Endometrium (tissue), 2 donors: ENCODE measurements around the gene CTBS.
"Not testable (repeated sequence)": the region's sequence is repeated elsewhere in the genome, so short reads cannot be mapped to it uniquely, and the experiment has no call there.

Source experiments
- FAIRE-seq: peaks from 2 replicates; lab custom pipeline; 2012; peaks lifted over from hg19 to GRCh38; lab: Jason Lieb, UNC
- donor health status: control.
- donor health status: control.

The CTBS gene

DNA sequence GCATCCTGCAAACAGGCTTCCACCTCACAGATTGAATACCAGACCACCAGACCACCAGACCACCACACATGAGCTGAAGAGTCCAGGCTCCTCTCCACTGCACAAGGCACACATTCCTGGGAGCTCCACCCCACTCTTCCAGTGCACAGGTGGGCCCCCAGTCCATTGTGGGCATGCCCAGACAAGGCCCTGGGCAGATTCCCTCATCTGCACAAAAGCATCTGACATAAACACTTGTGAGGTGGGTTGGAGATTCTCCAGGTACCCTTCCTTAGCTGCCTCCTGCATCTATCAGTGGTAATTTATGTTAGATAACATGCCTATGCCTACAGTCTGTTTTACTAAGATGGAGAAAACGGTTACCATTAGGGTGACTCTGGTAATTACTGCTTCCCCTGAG is 11.6 kb upstream of the CTBS start:
- FAIRE-seq, result no peak

DNA sequence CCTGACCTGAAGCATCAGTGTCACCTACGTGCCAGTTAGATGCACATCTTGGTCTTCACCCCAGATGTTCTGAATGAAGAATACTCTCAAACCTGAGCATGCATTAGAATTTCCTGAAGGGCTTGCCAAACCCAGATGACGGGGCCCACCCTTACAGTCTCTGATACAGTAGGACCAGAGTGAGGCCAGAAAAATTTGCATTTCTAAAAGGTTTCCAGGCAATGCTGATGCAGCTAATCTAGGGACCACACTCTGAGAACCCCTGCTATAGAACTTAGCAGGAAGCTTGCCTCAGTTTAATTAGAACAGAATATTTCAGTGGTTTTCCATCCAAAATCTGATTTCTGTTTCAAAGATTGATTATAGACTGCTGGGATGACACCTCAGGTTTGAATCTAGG is 9.9 kb upstream of the CTBS start:
- FAIRE-seq, result no peak

DNA sequence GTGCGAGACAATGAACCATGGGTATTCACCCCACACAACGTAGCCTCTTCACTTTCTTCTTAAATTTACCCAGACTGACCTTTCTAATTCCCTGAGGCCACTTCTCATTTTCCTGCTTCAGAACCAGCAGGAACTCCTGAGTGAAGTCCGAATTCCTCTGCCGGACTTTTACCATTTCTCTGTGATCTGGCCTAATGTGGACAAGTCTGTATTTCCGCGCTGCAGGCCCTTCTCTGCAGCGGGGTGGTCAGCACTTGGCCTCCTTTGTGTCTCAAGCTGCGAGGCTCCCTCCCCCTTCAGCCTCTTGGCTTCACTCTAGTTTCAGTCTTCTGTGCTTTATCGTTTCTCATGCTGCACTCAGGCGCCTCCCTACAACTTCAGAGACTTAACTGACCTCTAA is 9.4 kb upstream of the CTBS start:
- no peak for FAIRE-seq

DNA sequence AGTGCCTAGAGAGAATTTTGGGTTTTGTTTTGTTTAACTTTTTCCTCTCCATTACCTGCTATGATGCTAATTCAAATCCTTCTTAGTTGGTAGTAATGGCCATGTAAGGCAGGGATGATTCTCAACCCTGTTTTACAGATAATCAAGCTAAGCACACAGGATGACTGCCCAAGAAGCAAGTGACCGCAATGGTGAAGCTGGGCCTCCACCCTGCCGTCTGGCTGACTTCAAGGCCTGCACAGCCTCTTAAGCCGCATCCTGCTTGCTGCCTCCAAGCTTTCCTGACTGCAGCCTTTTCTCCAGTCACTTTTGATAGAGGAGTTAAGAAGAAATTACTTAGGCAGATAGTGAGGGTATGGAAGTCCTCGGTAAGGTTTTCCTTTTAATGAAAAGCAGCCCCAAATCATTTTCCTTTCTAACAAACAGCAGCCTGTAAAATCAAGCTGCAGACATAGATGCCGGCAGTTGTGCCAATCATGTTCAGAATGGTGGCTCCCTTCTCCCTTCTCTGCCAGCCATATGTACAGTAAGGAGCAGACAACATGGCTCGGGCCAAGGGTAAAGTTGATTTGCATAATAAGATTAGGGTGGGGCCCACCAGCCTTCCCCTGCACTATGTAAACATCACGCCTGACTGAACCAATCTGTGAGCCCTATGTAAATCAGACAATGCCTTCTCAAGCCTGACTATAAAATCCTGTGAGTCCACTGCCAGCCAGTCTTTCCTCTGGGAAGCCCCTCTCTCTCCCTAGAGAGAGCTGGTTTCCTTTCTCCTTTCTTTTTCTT is 8.8 kb upstream of the CTBS start:
- FAIRE-seq, result no peak

DNA sequence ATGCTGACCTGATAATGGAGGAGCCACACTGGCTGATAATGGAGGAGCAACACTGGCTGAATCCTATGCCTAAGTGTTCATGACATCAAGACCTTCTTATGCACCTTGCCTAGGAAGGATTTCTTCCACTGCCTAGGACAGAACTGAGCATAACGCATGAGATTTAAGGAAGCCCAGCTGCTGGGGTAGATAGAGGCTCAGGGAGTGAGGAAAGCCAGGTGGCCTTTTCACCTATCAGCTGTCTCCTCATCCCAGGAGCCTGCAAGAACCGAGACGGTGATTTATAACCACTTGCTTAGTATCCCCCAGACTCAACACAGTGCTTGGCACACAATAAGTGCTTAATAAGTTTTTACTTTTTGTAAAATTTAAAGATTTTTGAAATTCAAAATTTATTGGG is 7.4 kb upstream of the CTBS start:
- no peak for FAIRE-seq

DNA sequence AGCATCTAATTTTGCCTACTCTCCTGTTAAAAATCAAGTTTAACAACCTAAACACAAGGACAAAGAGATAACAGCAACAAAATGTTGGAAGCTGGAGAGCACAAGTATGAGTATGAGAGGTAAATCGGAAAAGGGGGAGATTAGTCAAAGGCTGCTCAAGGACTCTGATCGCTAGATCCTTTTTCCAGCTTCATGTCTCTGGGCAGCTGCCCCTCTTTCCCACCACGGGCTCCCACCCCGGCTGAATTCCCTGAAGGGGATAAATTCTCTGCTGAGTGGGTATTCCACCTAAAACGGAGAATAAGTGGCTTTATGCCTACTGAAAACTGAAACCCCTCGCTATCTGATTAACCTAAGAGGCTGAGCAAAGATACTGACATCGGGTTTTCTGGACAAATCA is 696 bp upstream of the CTBS start:
- no peak for FAIRE-seq

DNA sequence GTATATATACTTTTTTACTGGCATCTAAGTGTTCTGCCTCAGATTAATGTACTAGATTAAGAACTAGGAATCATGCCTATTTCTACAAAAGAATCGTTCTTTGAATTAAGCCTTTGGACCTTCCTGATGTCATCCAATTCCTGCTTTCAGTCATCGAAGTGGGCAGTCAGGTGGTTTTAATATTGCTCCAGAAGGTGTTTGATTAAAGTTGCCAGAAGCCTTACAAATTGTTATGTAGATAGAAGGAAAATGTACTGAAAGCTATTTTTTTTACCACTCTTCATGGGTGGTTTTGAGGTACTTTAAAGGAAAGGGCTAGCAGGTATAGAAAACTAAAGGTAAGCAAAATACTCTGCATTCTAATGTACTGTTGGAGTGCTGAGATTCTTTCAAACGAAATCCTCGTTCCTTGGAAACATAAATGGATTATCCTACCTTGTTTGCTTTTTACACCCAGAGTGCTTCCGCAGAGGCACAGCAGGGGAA is 716 bp downstream of the CTBS start:
- FAIRE-seq, result no peak

DNA sequence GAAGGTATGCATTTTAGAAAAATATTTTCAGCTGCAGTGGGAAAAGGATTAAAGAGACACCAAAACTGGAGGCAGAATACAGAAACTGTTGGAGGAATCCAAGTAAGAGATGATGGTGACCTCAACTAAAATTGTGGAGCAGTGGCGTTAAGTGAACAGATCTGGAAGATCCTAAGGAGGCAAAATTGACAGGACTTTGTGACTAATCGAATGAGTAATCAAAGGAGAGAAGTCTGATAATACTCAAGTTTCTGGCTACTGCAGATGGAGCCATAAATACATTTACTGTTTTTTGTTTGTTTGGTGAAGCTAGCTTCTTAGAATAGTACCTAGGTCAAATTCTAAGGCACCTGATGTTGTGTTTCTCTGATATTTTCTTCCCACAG is 3.1 kb downstream of the CTBS start:
- no peak for FAIRE-seq

DNA sequence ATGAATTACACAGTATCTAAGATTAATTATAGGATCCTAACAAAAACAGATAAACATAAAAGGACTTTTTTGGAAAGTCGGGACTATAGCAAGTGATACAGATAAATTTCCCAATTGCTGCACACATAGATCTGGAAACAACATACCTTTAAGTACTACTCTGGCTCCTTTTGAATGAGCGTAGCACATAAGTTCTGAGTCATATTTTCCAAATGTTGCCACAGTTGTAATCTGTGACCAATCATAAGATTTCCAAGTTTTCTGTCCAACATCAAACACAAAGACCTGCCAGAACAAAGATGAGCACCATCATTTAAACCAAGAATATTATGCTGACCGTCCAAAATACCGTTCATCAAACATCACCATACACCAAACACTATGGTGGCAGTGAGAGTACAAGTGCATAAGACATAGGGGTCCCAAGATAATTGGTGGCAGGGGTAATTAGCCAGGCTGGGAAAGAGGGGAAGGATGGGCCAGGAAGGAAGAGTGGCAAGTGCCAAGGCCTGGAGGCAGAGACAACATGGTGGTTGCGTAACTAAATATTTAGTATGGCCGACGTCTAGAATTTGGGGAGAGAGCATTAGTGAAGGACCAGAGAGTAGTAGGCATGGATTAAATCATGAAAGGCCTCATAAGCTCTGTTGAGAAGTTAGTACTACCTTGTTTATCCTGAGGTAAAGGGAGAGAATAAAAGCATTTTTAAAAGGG is 3.6 kb downstream of the CTBS start:
- no peak for FAIRE-seq

DNA sequence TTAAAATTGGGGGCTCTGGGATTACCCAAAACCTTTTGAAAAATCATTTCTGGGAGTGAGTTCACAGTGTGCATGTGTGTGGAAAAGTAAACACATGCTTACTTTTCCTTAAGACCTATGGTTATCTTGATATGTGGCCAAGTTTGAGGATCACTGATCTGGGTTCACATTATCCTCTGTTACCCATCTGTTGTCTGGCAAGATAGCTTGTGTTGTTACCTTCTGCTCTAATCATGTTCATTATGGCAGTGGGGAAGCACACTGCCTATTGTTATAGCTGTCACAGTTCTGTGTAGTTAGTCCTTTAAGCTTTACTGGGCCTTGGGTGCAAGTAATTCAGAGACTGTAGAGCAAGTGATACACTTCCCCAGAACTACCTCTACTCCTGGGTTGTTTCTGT is 5.0 kb downstream of the CTBS start:
- FAIRE-seq, result no peak

DNA sequence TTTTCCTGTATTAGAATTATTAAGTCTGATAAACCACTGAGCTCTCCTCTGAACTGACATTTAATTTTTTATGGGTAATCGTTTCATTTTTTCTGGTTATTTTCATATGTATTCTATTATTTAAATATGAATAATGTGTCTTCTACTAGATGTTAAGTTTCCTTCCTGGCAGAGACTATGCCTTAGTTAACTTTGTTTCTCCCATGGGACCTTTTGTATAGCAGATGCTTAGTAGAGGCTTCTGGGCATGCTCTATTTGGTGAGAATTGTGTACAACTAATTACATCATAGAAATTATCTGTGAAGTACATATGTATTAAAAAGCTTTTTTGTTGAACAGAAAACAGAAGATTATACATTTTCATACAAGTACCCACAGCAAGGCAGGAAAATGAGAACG is 23.4 kb downstream of the CTBS start:
- no peak for FAIRE-seq

DNA sequence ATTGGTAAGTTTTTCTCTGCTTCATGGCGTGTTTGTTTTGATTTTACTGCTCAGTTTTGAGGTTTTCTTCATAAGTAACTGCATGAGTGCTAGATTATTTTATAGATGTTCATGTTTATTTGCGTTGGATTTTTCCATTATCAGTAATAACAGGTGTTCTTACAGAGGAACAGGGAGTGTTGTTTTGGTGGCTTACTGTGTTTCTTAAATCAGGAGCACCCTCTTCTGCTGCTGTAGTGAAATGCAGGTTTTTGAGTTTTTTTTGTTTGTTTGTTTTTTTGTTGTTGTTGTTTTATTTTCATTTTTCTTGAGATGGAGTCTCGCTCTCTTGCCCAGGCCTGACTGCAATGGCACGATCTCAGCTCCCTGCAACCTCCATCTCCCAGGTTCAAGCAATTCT is 32.6 kb downstream of the CTBS start:
- peak; percentile 63 for FAIRE-seq

DNA sequence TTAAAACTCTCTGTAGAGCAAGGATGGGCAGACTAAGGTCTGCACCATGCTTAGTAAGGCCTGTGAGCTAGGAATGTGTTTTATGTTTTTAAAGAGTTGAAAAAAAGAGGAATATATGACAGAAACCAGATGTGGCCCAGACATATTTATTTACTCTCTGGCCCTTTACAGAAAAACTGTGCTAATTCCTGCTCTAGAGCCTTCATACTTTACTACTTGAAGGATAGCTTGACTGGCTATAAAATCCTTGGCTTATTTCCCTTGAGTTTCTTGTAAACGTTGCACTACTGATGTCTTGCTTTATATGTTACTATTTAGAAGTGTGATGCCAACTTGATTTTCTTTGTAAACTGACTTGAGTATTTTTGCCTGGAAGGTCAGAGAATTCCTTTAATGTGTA is 33.5 kb downstream of the CTBS start:
- peak; percentile 98 for FAIRE-seq

DNA sequence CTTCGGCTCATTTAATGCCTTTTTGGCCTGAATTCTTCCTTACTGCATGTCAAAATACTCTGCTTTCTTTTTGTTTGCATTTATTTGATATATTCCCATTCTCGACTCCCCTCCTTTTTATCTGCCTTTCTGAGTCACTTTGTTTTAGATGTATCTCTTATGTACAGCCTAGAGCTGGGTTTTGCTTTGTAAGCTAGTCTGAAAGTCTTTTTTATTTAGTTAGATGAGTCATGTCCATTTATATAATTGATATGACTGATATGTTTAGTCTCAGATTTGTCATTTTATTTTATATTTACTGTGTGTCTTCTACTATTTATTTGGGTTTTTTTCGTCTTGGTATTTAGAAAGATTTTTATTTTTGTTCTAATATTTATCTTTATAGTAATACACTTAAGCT is 34.3 kb downstream of the CTBS start:
- no peak for FAIRE-seq

DNA sequence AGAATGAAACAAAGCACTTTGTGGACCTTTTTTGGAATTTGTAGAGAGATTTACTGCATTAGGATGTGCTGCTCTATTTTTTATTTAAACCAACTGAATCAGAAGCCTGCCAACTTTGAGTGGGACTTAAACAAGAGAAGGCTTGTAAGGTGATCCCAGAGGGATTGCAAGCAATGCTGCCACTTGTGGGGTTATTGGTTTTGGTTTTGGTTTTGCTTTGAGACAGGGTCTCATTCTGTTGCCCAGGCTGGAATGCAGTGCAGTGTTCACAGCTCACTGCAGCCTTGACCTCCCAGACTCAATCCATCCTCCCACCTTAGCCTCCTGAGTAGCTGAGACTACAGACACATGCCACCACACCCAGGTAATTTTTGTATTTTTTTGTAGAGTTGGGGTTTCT is 35.6 kb downstream of the CTBS start:
- FAIRE-seq, result no peak

DNA sequence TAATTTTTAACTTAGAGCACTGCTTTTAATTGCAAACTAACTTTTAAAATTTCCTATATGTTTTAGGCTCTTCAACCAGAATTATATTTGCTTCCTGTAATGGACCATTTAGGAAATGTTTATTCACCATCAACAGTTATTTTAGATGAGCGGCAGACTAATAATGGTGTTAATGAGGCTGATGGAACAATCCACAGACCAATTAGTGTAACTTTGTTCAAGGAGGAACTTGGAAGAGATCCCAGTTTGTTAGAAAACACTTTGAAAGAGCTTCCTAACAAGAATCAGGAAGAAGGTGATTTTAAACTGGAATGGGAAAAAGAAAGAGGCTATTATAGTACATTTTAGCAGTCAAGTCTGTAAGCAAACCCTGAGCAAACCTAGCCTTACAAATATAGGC is 48.5 kb downstream of the CTBS start:
- no peak for FAIRE-seq

DNA sequence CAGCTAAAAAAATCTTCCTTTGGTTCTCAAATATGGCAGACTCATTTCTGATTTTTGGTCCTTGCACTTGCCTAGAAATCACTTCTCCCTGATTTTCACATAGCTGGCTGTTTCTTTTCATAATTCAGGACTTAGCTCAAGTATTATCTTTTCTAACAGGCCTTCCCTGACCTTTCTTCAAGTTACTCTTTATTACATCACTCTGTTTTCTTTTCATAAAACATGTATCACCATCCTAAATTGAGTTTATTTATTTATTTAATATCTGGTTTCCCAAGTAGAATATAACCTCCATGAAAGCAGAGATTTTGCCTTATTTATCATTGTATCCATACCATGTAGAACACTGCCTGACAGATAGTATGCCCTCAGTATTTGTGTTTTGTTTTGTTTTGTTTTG is 49.6 kb downstream of the CTBS start:
- FAIRE-seq, result no peak

DNA sequence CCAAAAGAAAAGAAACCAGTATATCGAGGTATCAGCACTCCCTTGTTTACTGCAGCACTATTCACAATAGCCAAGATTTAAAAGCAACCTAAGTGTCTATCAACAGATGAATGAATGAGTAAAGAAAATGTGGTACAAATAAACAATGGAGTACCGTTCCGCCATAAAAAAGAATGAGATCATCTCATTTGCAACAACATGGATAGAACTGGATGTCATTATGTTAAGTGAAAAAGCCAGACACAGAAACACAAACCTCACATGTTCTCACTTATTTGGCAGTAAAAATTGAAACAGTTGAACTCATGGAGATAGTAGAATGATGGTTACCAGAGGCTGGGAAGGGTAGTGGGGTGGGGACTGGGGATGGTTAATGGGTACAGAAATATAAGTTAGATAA is 63.6 kb downstream of the CTBS start:
- FAIRE-seq, result no peak

DNA sequence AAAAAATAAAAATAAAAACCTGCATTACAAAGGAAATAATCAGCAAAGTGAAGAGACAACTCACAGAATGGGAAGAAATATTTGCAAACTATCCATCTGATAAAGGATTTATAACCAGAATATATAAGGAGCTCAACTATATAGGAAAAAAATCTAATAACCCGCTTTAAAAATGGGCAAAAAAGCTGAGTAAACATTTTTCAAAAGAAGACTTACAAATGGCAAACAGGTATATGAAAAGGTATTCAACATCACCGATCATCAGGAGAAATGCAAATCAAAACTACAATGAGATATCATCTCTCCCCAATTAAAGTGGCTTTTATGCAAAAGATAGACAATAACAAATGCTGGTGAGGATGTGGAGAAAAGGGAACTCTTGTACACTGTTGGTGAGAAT is 64.1 kb downstream of the CTBS start:
- no peak for FAIRE-seq

DNA sequence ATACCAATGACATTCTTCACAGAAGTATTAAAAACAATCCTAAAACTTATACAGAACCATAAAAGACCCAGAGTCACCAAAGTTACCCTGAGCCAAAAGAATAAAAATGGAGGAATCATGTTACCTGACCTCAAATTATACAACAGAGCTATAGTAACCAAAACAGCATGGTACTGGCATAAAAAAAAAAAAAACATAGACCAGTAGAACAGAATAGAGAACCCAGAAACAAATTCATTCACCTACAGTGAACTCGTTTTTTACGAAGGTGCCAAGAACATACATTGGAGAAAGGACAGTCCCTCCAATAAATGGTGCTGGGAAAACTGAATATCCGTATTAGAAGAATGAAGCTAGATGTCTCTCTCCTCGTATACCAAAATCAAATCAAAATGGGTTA is 65.2 kb downstream of the CTBS start:
- no peak for FAIRE-seq

DNA sequence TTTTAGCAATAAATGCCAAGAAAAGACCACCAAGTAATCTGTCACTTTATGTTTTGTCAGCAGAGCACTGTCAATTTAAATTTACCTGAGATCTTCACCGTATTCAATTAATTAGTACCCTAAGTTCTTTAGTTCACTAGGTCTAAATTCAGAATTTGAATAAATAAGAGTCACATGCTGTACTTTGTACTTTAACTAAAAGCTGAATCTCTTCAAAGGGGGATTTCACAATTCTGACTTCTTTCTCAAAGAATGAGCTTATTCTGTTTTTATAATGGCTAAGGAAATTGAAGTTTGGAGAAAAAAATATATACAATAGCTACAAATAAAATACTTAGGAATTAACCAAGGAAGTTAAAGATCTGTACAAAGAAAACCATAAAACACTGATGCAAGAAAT is 65.7 kb downstream of the CTBS start:
- FAIRE-seq, result no peak

DNA sequence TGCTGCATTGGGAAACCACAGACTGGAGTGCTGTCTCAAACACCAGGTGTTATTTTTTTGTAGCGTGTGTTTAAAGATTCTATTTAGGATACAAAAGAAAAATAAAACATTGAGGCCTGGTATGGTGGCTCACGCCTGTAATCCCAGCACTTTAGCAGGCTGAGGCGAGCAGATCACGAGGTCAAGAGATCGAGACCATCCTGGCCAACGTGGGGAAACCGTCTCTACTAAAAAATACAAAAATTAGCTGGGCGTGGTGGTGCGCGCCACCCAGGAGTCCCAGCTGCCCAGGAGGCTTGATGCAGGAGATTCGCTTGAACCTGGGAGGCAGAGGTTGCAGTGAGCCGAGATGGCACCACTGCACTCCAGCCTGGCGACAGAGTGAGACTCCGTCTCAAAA is 66.4 kb downstream of the CTBS start:
- not testable (repeated sequence) for FAIRE-seq

DNA sequence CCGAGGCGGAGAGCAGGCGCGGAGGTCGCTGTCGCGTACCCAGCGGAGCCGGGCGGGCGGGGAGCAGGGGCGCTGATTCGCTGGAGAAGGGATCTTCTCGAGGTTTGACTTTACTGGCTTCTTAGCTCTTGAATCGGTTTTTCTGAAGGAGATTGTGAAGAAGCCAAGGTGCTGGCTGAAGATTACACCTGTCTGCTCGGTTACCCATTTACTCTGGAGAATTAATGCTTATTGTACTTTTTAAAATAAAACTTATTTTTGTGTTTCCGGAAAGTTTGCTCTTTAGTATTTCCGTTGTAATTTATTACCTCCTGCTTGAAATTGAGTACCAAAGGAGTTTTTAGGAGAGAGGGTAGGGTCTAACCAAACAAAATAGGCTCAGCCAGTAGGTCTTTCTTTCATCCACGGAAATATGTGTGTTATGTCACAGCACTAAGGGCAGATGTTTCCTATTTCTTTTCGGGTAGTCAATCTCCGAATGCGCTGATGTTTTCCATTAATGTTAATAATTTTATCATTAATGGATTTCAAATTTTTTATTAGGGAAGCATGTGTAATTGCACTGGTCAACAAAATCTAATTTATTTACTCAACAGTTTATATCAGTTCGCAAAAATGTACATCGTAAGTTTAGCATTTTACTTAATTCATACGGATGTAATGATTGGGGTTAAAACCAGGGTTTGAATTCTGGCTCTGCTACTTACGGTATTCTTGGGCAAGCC is 67.3 kb downstream of the CTBS start:
- FAIRE-seq, result peak; percentile 31
